ENCODE data around the gene TSPAN3. TPM values are rescaled to one million over a fixed set of nuclear protein-coding genes. Genes with fewer than 3 reads are reported as not detected.
A peak's percentile ranks its signal among the peaks of the same experiment; 100 is the strongest.

Gene TSPAN3
- total RNA-seq, 1 donor from 2014 or later, result 113 TPM

- Mint-ChIP-seq H3K27me3 (no peaks in the 10 kb centered on the region), H3K4me1 (peaks cover 21% of the 10 kb centered on the region), H3K36me3 (ENCODE audit: low read depth) (peaks cover 23% of the 10 kb centered on the region), H3K27ac (peak overlapping the region; percentile 74), H3K4me3 (no peak overlapping the region), H3K9me3 (no peaks in the 10 kb centered on the region)
- ChIA-PET POLR2A (interaction anchor here (0.6 to 1.6 kb wide), 6 partner anchors 12 to 126 kb away, joined by 3 to 10 read pairs (median 4); partner anchors contain the start of genes PSTPIP1, RCN2 and SCAPER), CTCF (interaction anchor here (0.7 to 4.4 kb wide), 12 partner anchors 9 to 796 kb away, joined by 3 to 41 read pairs (median 4); partner anchors contain the start of gene RCN2)
- ATAC-seq (ENCODE audit: low read depth), result peak; percentile 91
- intact Hi-C loops (cut with micrococcal nuclease), result loop anchor here (1.0 kb wide), 2 partner anchors 58 to 128 kb away; no protein-coding TSS in a partner anchor
- peak; percentile 48 for DNase-seq
- TF ChIP-seq CTCF (IDR thresholded peaks at IDR 0.05), result no peak
These were observed 39.4 kb downstream of the TSPAN3 start for GRCh38 chr15:77031376-77032050.

- CTCF ChIA-PET, result interaction anchor here (0.7 to 4.4 kb wide), 12 partner anchors 9 to 795 kb away, joined by 3 to 41 read pairs (median 4); partner anchors contain the start of gene RCN2
- Mint-ChIP-seq H3K9me3 (no peaks in the 10 kb centered on the region), H3K36me3 (ENCODE audit: low read depth) (peaks cover 18% of the 10 kb centered on the region), H3K4me1 (peaks cover 21% of the 10 kb centered on the region), H3K27ac (peak overlapping the region; percentile 35), H3K27me3 (no peaks in the 10 kb centered on the region), H3K4me3 (no peak overlapping the region)
- no peak for TF ChIP-seq CTCF (IDR thresholded peaks at IDR 0.05)
- DNase-seq (no peak), ATAC-seq (ENCODE audit: low read depth) (no peak)
- intact Hi-C loops (cut with micrococcal nuclease), result loop anchor here (1.0 kb wide), 2 partner anchors 58 to 128 kb away; no protein-coding TSS in a partner anchor
- POLR2A ChIA-PET, result interaction anchor here (0.6 to 1.6 kb wide), 6 partner anchors 11 to 125 kb away, joined by 3 to 10 read pairs (median 5); partner anchors contain the start of genes PSTPIP1, RCN2 and SCAPER
These were observed 40.0 kb downstream of the TSPAN3 start for GRCh38 chr15:77030928-77031375.

- no peak for TF ChIP-seq CTCF (IDR thresholded peaks at IDR 0.05)
- CTCF ChIA-PET, result interaction anchor here (1.0 to 4.4 kb wide), 7 partner anchors 58 to 513 kb away, joined by 3 to 41 read pairs (median 9); partner anchors contain the start of gene RCN2
- Mint-ChIP-seq H3K27ac (no peak overlapping the region), H3K9me3 (no peaks in the 10 kb centered on the region), H3K36me3 (ENCODE audit: low read depth) (peaks cover 13% of the 10 kb centered on the region), H3K27me3 (no peaks in the 10 kb centered on the region), H3K4me3 (no peak overlapping the region), H3K4me1 (peaks cover 21% of the 10 kb centered on the region)
- POLR2A ChIA-PET, result interaction anchor here (0.6 to 1.6 kb wide), 2 partner anchors 21 to 35 kb away, joined by 6 to 10 read pairs; partner anchors contain the start of gene PSTPIP1
- ATAC-seq (ENCODE audit: low read depth), result no peak
- peak; percentile 15 for DNase-seq
- intact Hi-C loops (cut with micrococcal nuclease), result no loop called here
These were observed 40.6 kb downstream of the TSPAN3 start for GRCh38 chr15:77030048-77030927.

GRCh38 chr15:77029166-77030047 lies 41.5 kb downstream of the TSPAN3 start:
- intact Hi-C loops (cut with micrococcal nuclease), result no loop called here
- DNase-seq, result peak; percentile 12
- peaks cover 15% of the 10 kb centered on the region for H3K36me3 Mint-ChIP-seq (ENCODE audit: low read depth)

More at GRCh38 chr15:77029166-77030047, 41.5 kb downstream of the TSPAN3 start:
- no peaks in the 10 kb centered on the region for H3K27me3 Mint-ChIP-seq
- CTCF ChIA-PET, result interaction anchor here (1.2 to 4.4 kb wide), 2 partner anchors 56 to 126 kb away, joined by 5 to 29 read pairs; no protein-coding TSS in a partner anchor
- H3K9me3 Mint-ChIP-seq, result no peaks in the 10 kb centered on the region
- TF ChIP-seq CTCF (IDR thresholded peaks at IDR 0.05), result no peak
- H3K4me3 Mint-ChIP-seq, result no peak overlapping the region
- H3K4me1 Mint-ChIP-seq, result peaks cover 21% of the 10 kb centered on the region
- H3K27ac Mint-ChIP-seq, result no peak overlapping the region
- POLR2A ChIA-PET, result no interaction called here
- ATAC-seq (ENCODE audit: low read depth), result no peak

All from activated B cell treated with CpG ODN at 0.5 μM for 24 hours (primary cell).